HCT116 (cell line): ENCODE data around the gene ABCC1. TPM values are rescaled to one million over a fixed set of nuclear protein-coding genes. Genes with fewer than 3 reads are reported as not detected.

Source experiments
- ATAC-seq: fragments of 200-7000 bp; cut with Tn5 transposase; 2 replicates; pipeline ENCODE4 v1.9.1; 2020; ENCODE audit warnings: mild to moderate bottlenecking, moderate library complexity
- BruUV-seq: library from RNA; stranded (reverse); fragments of 400-500 nt; replicated peaks from 2 replicates; lab custom pipeline; 2021; lab: Mats Ljungman, UMichigan
- CTCF ChIA-PET: fragments of 300-600 bp; sonication (Branson Sonifier 250); formaldehyde crosslinking; loops from one replicate; lab custom pipeline; 2021; ENCODE audit warnings: antibody characterized with exemption; lab: Charles Lee
- POLR2A ChIA-PET: fragments of 300-600, 350-600 bp; sonication (Branson Sonifier 250); formaldehyde crosslinking; loops from one replicate; lab custom pipeline; 2021; ENCODE audit warnings: antibody characterized with exemption; lab: Charles Lee
- RAD21 ChIA-PET, 2 experiments: fragments of 300-600 bp; sonication (Branson Sonifier 250); formaldehyde crosslinking; loops; one replicate each; lab custom pipeline; 2023; ENCODE audit warnings: low total read pairs in 2 of 2; ENCODE audit not compliant: uncharacterized antibody in 2 of 2, unreplicated experiment in 2 of 2, low non-redundant PET in 1 of 2; lab: Charles Lee
- DNase-seq: peaks from one replicate; pipeline ENCODE4 v3.0.0-alpha.2; 2010; ENCODE audit warnings: low read depth, low spot score
- H2AFZ ChIP-seq: fragments of 200-600 bp; shearing (Covaris generic), sonication (generic); 2 replicates; pipeline ENCODE4 v1.6.1; 2017; ENCODE audit warnings: low read depth, mixed run types, mixed read lengths, antibody characterized with exemption, low read length; ENCODE audit not compliant: poor library complexity, severe bottlenecking
- H3K27ac ChIP-seq: 2 replicates; pipeline ENCODE4 v1.5.1; 2012; ENCODE audit warnings: low read depth, low read length
- H3K27me3 ChIP-seq: fragments of 200-600 bp; sonication (generic); 2 replicates; pipeline ENCODE4 v1.6.1; 2016; ENCODE audit warnings: mixed run types, low read length, mixed read lengths; ENCODE audit not compliant: insufficient read depth
- H3K36me3 ChIP-seq, 2 experiments: fragments of 200-500 bp in 1 of 2; fragments of 200-600 bp in 1 of 2; sonication (Bioruptor generic) in 1 of 2; sonication (generic) in 1 of 2; 2 replicates each; pipeline versions ENCODE4 v1.5.1 to v1.6.1; 2014 to 2016; ENCODE audit warnings: low read length in 2 of 2, inconsistent platforms in 1 of 2, mixed read lengths in 1 of 2, mixed run types in 1 of 2; ENCODE audit not compliant: insufficient read depth in 2 of 2, control insufficient read depth in 1 of 2
- H3K4me1 ChIP-seq, 2 experiments: fragments of 200-600 bp in 1 of 2; sonication (generic) in 1 of 2; 2 replicates each; pipeline versions ENCODE4 v1.5.1 to v1.6.1; 2012 to 2017; ENCODE audit warnings: low read length in 2 of 2, inconsistent platforms in 1 of 2, mild to moderate bottlenecking in 1 of 2, mixed read lengths in 1 of 2, mixed run types in 1 of 2, moderate library complexity in 1 of 2; ENCODE audit not compliant: insufficient read depth in 2 of 2, control insufficient read depth in 1 of 2
- H3K4me2 ChIP-seq: fragments of 200-600 bp; sonication (generic); 2 replicates; pipeline ENCODE4 v1.6.1; 2017; ENCODE audit warnings: mixed run types, low read length, mixed read lengths
- H3K4me3 ChIP-seq, 2 experiments: fragments of 200-600 bp in 1 of 2; sonication (generic) in 1 of 2; replicated peaks in 1 of 2; 2 replicates each; pipeline ENCODE4 v1.5.1; 2011 to 2016; ENCODE audit warnings: low read length in 2 of 2, control low read depth in 1 of 2, low read depth in 1 of 2, mild to moderate bottlenecking in 1 of 2, mixed read lengths in 1 of 2, mixed run types in 1 of 2
- H3K79me2 ChIP-seq: fragments of 200-600 bp; sonication (generic); 2 replicates; pipeline ENCODE4 v1.6.1; 2017; ENCODE audit warnings: mild to moderate bottlenecking, mixed run types, low read length, moderate library complexity, mixed read lengths; ENCODE audit not compliant: insufficient read depth
- H3K9ac ChIP-seq: fragments of 200-600 bp; sonication (generic); 2 replicates; pipeline ENCODE4 v1.6.1; 2016; ENCODE audit warnings: low read length, mixed read lengths
- H3K9me2 ChIP-seq: fragments of 200-600 bp; sonication (generic), shearing (Covaris generic); 2 replicates; pipeline ENCODE4 v1.6.1; 2017; ENCODE audit warnings: mixed run types, mild to moderate bottlenecking, moderate library complexity; ENCODE audit not compliant: insufficient read depth
- H3K9me3 ChIP-seq, 2 experiments: fragments of 200-500 bp in 1 of 2; fragments of 200-600 bp in 1 of 2; sonication (Bioruptor generic) in 1 of 2; sonication (generic) in 1 of 2; 2 replicates each; pipeline ENCODE4 v1.6.1; 2014 to 2017; ENCODE audit warnings: low read length in 2 of 2, mixed read lengths in 2 of 2, inconsistent platforms in 1 of 2, low read depth in 1 of 2, mild to moderate bottlenecking in 1 of 2, mixed run types in 1 of 2, moderate library complexity in 1 of 2; ENCODE audit not compliant: control insufficient read depth in 1 of 2, insufficient read depth in 1 of 2
- H4K20me1 ChIP-seq: fragments of 200-600 bp; sonication (generic), shearing (Covaris generic); 2 replicates; pipeline ENCODE4 v1.6.1; 2017; ENCODE audit warnings: mixed run types, mild to moderate bottlenecking, moderate library complexity; ENCODE audit not compliant: insufficient read depth
- CBX3 ChIP-seq: IDR thresholded peaks from 2 replicates; pipeline ENCODE4 v1.6.1; 2012; ENCODE audit warnings: low read depth
- CEBPB ChIP-seq: IDR thresholded peaks from 2 replicates; pipeline ENCODE4 v1.6.1; 2012; ENCODE audit warnings: low read depth
- EZH2 ChIP-seq: fragments of 200-600 bp; sonication (generic); IDR thresholded peaks from 2 replicates; pipeline ENCODE4 v1.6.1; 2017; ENCODE audit warnings: antibody characterized with exemption, mixed run types
- POLR2A ChIP-seq: IDR thresholded peaks from 2 replicates; pipeline ENCODE4 v1.7.0; 2011; ENCODE audit warnings: borderline replicate concordance; ENCODE audit not compliant: insufficient read depth, insufficient read length; ENCODE audit errors: extremely low read depth
- POLR2AphosphoS5 ChIP-seq: IDR thresholded peaks from 2 replicates; pipeline ENCODE4 v1.6.1; 2011; ENCODE audit warnings: mild to moderate bottlenecking, low read depth, low read length, moderate library complexity
- SIN3A ChIP-seq: IDR thresholded peaks from 2 replicates; pipeline ENCODE4 v1.6.1; 2012; ENCODE audit warnings: low read depth
- SP1 ChIP-seq: IDR thresholded peaks from 2 replicates; pipeline ENCODE4 v1.6.1; 2012; ENCODE audit warnings: low read depth
- YY1 ChIP-seq: IDR thresholded peaks from 2 replicates; pipeline ENCODE4 v1.6.1; 2011; ENCODE audit warnings: low read length, low read depth, moderate library complexity, mild to moderate bottlenecking; ENCODE audit not compliant: insufficient replicate concordance; ENCODE audit errors: extremely low read depth
- ZNF274 ChIP-seq: fragments of 200-500 bp; sonication (Bioruptor generic); IDR thresholded peaks from 2 replicates; pipeline ENCODE4 v1.6.1; 2014; ENCODE audit warnings: mild to moderate bottlenecking, low read depth, low read length, inconsistent platforms
- intact Hi-C: fragments of 100-400 bp; cut with micrococcal nuclease; formaldehyde crosslinking; loops from 2 replicates; pipeline ENCODE4 v1.10.0; 2022
- total RNA-seq: library from RNA; stranded (reverse); gene quantifications from one replicate; pipeline ENCODE4 v1.2.1, GENCODE V29; 2021; ENCODE audit not compliant: unreplicated experiment
- TF ChIP-seq, protein P1 (sequence below): IDR thresholded peaks from 2 replicates; pipeline ENCODE4 v1.6.1; 2012
- TF ChIP-seq, protein P2 (sequence below), 3 experiments: fragments of 200-600 bp in 1 of 3; sonication (generic) in 1 of 3; IDR thresholded peaks in 2 of 3; conservative IDR thresholded peaks in 1 of 3; 2 replicates each; pipeline ENCODE4 v1.5.1; 2012 to 2017; ENCODE audit warnings: low read depth in 2 of 3, low read length in 2 of 3, antibody characterized with exemption in 1 of 3, borderline replicate concordance in 1 of 3, control low read depth in 1 of 3, mild to moderate bottlenecking in 1 of 3, mixed read lengths in 1 of 3, mixed run types in 1 of 3, moderate library complexity in 1 of 3; ENCODE audit not compliant: insufficient read depth in 1 of 3
- TF ChIP-seq, protein P3 (sequence below): IDR thresholded peaks from 2 replicates; pipeline ENCODE4 v1.6.1; 2012; ENCODE audit warnings: low read depth
- TF ChIP-seq, protein P4 (sequence below): IDR thresholded peaks from 2 replicates; pipeline ENCODE4 v1.6.1; 2011; ENCODE audit warnings: mild to moderate bottlenecking, low read length, moderate library complexity; ENCODE audit not compliant: insufficient replicate concordance; ENCODE audit errors: extremely low read depth
- TF ChIP-seq, protein P5 (sequence below): IDR thresholded peaks from 2 replicates; pipeline ENCODE4 v1.6.1; 2012

The ABCC1 gene
- total RNA-seq, 1 experiment from 2014 or later = 61.9 TPM

DNA sequence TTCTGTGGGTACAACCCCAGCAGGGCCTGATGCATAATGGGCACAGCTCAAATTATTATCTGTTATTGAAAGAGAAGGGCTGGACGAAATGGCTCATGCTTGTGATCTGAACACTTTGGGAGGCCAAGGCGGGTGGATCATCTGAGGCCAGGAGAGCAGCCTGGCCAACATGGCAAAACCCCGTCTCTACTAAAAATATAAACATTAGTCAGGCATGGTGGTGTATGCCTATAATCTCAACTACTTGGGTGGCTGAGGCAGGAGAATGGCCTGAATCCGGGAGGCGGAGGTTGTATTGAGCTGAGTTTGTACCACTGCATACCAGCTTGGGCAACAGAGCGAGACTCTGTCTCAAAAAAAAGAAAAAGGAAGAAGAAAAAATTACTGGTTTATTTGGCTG, 100.7 kb downstream of the ABCC1 start (continued):
- TF ChIP-seq, protein P1, sequence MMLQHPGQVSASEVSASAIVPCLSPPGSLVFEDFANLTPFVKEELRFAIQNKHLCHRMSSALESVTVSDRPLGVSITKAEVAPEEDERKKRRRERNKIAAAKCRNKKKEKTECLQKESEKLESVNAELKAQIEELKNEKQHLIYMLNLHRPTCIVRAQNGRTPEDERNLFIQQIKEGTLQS = no peak
- no peak for TF ChIP-seq SP1
- no peak for TF ChIP-seq ZNF274
- TF ChIP-seq, protein P2, sequence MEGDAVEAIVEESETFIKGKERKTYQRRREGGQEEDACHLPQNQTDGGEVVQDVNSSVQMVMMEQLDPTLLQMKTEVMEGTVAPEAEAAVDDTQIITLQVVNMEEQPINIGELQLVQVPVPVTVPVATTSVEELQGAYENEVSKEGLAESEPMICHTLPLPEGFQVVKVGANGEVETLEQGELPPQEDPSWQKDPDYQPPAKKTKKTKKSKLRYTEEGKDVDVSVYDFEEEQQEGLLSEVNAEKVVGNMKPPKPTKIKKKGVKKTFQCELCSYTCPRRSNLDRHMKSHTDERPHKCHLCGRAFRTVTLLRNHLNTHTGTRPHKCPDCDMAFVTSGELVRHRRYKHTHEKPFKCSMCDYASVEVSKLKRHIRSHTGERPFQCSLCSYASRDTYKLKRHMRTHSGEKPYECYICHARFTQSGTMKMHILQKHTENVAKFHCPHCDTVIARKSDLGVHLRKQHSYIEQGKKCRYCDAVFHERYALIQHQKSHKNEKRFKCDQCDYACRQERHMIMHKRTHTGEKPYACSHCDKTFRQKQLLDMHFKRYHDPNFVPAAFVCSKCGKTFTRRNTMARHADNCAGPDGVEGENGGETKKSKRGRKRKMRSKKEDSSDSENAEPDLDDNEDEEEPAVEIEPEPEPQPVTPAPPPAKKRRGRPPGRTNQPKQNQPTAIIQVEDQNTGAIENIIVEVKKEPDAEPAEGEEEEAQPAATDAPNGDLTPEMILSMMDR (IDR thresholded peaks at IDR 0.05 in 2 of 3, conservative IDR thresholded peaks at IDR 0.05 in 1 of 3; ENCODE audit: borderline replicate concordance in 1 of 3, insufficient read depth in 1 of 3, low read depth in 2 of 3, low read length in 2 of 3) = no peak
- no peak for TF ChIP-seq CBX3
- TF ChIP-seq EZH2 = no peak
- TF ChIP-seq SIN3A = no peak

DNA sequence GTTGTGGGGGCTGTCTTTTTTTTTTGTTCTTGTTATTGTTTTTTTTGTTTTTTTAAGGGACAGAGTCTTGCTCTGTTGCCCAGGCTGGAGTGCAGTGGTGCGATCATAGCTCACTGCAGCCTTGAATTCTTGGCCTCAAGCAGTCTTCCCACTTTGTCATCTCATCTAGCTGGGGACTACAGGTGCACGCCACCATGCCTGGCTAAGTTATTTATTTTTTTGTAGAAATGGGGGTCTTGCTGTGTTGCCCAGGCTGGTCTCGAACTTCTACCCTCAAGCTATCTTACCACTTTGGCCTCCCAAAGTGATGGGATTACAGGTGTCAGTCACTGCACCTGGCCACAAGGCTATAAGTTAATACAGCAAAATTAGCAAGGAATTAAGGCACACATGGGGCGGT, 101.7 kb downstream of the ABCC1 start:
- Histone ChIP-seq H3K4me2 (no peak overlapping the region), H3K27ac (no peak overlapping the region), H3K79me2 (peaks cover 3% of the 10 kb centered on the region; the same call in 1 of the 2 replicates), H3K4me1 (no peaks in the 10 kb centered on the region), H3K9me2 (no peaks in the 10 kb centered on the region), H3K9me3 (no peaks in the 10 kb centered on the region), H2AFZ (no peak overlapping the region), H3K27me3 (no peaks in the 10 kb centered on the region), H3K36me3 (peaks cover 30 to 38% of the 10 kb centered on the region in 2 experiments), H3K4me3 (no peak overlapping the region), H3K9ac (no peak overlapping the region), H4K20me1 (no peaks in the 10 kb centered on the region)
- ChIA-PET POLR2A (no interaction called here), RAD21 (no interaction called here), CTCF (interaction anchor here (0.6 kb wide), 1 partner anchor 92 kb away, joined by 3 read pairs; no protein-coding TSS in a partner anchor)
- DNase-seq (no peak), ATAC-seq (no peak)
- intact Hi-C loops = no loop called here
- TF ChIP-seq YY1 = no peak
- TF ChIP-seq, protein P3, sequence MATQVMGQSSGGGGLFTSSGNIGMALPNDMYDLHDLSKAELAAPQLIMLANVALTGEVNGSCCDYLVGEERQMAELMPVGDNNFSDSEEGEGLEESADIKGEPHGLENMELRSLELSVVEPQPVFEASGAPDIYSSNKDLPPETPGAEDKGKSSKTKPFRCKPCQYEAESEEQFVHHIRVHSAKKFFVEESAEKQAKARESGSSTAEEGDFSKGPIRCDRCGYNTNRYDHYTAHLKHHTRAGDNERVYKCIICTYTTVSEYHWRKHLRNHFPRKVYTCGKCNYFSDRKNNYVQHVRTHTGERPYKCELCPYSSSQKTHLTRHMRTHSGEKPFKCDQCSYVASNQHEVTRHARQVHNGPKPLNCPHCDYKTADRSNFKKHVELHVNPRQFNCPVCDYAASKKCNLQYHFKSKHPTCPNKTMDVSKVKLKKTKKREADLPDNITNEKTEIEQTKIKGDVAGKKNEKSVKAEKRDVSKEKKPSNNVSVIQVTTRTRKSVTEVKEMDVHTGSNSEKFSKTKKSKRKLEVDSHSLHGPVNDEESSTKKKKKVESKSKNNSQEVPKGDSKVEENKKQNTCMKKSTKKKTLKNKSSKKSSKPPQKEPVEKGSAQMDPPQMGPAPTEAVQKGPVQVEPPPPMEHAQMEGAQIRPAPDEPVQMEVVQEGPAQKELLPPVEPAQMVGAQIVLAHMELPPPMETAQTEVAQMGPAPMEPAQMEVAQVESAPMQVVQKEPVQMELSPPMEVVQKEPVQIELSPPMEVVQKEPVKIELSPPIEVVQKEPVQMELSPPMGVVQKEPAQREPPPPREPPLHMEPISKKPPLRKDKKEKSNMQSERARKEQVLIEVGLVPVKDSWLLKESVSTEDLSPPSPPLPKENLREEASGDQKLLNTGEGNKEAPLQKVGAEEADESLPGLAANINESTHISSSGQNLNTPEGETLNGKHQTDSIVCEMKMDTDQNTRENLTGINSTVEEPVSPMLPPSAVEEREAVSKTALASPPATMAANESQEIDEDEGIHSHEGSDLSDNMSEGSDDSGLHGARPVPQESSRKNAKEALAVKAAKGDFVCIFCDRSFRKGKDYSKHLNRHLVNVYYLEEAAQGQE = no peak
- TF ChIP-seq, protein P4, sequence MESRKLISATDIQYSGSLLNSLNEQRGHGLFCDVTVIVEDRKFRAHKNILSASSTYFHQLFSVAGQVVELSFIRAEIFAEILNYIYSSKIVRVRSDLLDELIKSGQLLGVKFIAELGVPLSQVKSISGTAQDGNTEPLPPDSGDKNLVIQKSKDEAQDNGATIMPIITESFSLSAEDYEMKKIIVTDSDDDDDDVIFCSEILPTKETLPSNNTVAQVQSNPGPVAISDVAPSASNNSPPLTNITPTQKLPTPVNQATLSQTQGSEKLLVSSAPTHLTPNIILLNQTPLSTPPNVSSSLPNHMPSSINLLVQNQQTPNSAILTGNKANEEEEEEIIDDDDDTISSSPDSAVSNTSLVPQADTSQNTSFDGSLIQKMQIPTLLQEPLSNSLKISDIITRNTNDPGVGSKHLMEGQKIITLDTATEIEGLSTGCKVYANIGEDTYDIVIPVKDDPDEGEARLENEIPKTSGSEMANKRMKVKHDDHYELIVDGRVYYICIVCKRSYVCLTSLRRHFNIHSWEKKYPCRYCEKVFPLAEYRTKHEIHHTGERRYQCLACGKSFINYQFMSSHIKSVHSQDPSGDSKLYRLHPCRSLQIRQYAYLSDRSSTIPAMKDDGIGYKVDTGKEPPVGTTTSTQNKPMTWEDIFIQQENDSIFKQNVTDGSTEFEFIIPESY = no peak
- no peak for TF ChIP-seq CEBPB
- TF ChIP-seq, protein P5, sequence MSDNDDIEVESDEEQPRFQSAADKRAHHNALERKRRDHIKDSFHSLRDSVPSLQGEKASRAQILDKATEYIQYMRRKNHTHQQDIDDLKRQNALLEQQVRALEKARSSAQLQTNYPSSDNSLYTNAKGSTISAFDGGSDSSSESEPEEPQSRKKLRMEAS = no peak
- no peak for TF ChIP-seq POLR2A
- no peak for TF ChIP-seq SIN3A
- no peak for TF ChIP-seq ZNF274
- no peak for TF ChIP-seq EZH2
- no peak for TF ChIP-seq POLR2AphosphoS5
- BruUV-seq = no TSS peak
